HepG2 (cell line): Measurements from ENCODE around the gene NAA38. TPM values are rescaled to one million over a fixed set of nuclear protein-coding genes. Genes with fewer than 3 reads are reported as not detected.
A peak's percentile ranks its signal among the peaks of the same experiment; 100 is the strongest.

Experiments
- ATAC-seq: fragments of 200-7000 bp; cut with Tn5 transposase; 3 replicates; pipeline ENCODE4 v1.9.1; 2020; ENCODE audit warnings: mild to moderate bottlenecking, moderate library complexity
- BruUV-seq: library from RNA; stranded (reverse); fragments of 400-500 nt; replicated peaks from 2 replicates; lab custom pipeline; 2021; lab: Mats Ljungman, UMichigan
- CTCF ChIA-PET: fragments of 300-600 bp; formaldehyde crosslinking; extraction: SDS; loops from one replicate; lab custom pipeline; 2021; ENCODE audit warnings: low total read pairs, inconsistent platforms, low intra/inter-chr PET ratio; lab: Yijun Ruan, JAX
- POLR2A ChIA-PET: fragments of 350-600 bp; sonication (Branson Sonifier 250); formaldehyde crosslinking; loops from one replicate; lab custom pipeline; 2020; ENCODE audit warnings: antibody characterized with exemption, inconsistent platforms; lab: Yijun Ruan, JAX
- DNase-seq: peaks from one replicate; pipeline ENCODE4 v3.0.0-alpha.2; 2015; ENCODE audit warnings: low spot score
- FAIRE-seq: peaks from 3 replicates; lab custom pipeline; 2011; peaks lifted over from hg19 to GRCh38; lab: Jason Lieb, UNC
- H2AFZ ChIP-seq: one replicate; pipeline ENCODE4 v1.6.1; 2011; ENCODE audit warnings: low read length, inconsistent platforms
- H3K27ac ChIP-seq: fragments of 300-600 bp; 3 replicates; pipeline ENCODE4 v1.8.0; 2011; ENCODE audit warnings: mixed run types, mild to moderate bottlenecking, mixed read lengths, low read length, inconsistent platforms; ENCODE audit not compliant: insufficient read depth; ENCODE audit errors: extremely low read length
- H3K27me3 ChIP-seq, 2 experiments: fragments of 200-600 bp in 1 of 2; 2 replicates in 1 of 2; 3 replicates in 1 of 2; pipeline versions ENCODE4 v1.6.0 to v1.8.0; 2011; ENCODE audit warnings: low read length in 2 of 2, mild to moderate bottlenecking in 2 of 2, moderate library complexity in 2 of 2, inconsistent platforms in 1 of 2; ENCODE audit not compliant: insufficient read depth in 2 of 2, control insufficient read depth in 1 of 2
- H3K36me3 ChIP-seq, 2 experiments: fragments of 200-600 bp in 1 of 2; replicated peaks in 1 of 2; 2 replicates in 1 of 2; 3 replicates in 1 of 2; pipeline versions ENCODE4 v1.5.1 to v1.8.0; 2011; ENCODE audit warnings: low read length in 2 of 2, inconsistent platforms in 1 of 2; ENCODE audit not compliant: insufficient read depth in 2 of 2, control insufficient read depth in 1 of 2
- H3K4me1 ChIP-seq: 2 replicates; pipeline ENCODE4 v1.5.1; 2012; ENCODE audit warnings: low read length, inconsistent platforms; ENCODE audit not compliant: insufficient read depth
- H3K4me2 ChIP-seq: 2 replicates; pipeline ENCODE4 v1.6.0; 2011; ENCODE audit warnings: low read depth, low read length, inconsistent platforms
- H3K4me3 ChIP-seq, 3 experiments: fragments of 200-600 bp in 1 of 3; sonication (generic), shearing (Covaris generic) in 1 of 3; replicated peaks in 1 of 3; 2 replicates each; pipeline ENCODE4 v1.5.1; 2011 to 2016; ENCODE audit warnings: low read length in 3 of 3, inconsistent platforms in 2 of 3, low read depth in 2 of 3, mild to moderate bottlenecking in 2 of 3, control low read depth in 1 of 3, mixed read lengths in 1 of 3; ENCODE audit not compliant: insufficient read depth in 1 of 3
- H3K79me2 ChIP-seq: one replicate; pipeline ENCODE4 v1.6.1; 2011; ENCODE audit warnings: low read length, inconsistent platforms; ENCODE audit not compliant: insufficient read depth
- H3K9ac ChIP-seq: 2 replicates; pipeline ENCODE4 v1.6.0; 2011; ENCODE audit warnings: mild to moderate bottlenecking, low read depth, low read length, inconsistent platforms; ENCODE audit not compliant: insufficient read depth
- H3K9me3 ChIP-seq: 2 replicates; pipeline ENCODE4 v1.5.1; 2012; ENCODE audit warnings: mild to moderate bottlenecking, low read length
- H4K20me1 ChIP-seq: 2 replicates; pipeline ENCODE4 v1.6.0; 2011; ENCODE audit warnings: inconsistent platforms, mild to moderate bottlenecking, low read length, moderate library complexity; ENCODE audit not compliant: insufficient read depth
- AGO1 ChIP-seq: fragments of 200-400 bp; formaldehyde crosslinking; IDR thresholded peaks from 2 replicates; pipeline ENCODE4 v1.6.1; 2017; ENCODE audit warnings: mild to moderate bottlenecking, low read depth, low read length, moderate library complexity; ENCODE audit not compliant: poor library complexity, severe bottlenecking
- CENPT ChIP-seq: sonication (generic); formaldehyde crosslinking; IDR thresholded peaks from 2 replicates; pipeline ENCODE4 v1.8.0; 2022; ENCODE audit warnings: low read depth, mild to moderate bottlenecking, moderate library complexity, missing genetic modification reagents
- GTF3A ChIP-seq: sonication (generic); formaldehyde crosslinking; conservative IDR thresholded peaks from 2 replicates; pipeline ENCODE4 v1.4.0; 2020; ENCODE audit warnings: mild to moderate bottlenecking, missing genetic modification reagents
- KDM3A ChIP-seq: IDR thresholded peaks from 2 replicates; pipeline ENCODE4 v1.6.1; 2018; ENCODE audit warnings: low read depth, missing compliant biosample characterization
- KDM4B ChIP-seq: sonication (generic); formaldehyde crosslinking; IDR thresholded peaks from 2 replicates; pipeline ENCODE4 v1.4.0; 2020; ENCODE audit warnings: missing genetic modification reagents
- KLF12 ChIP-seq: sonication (generic); formaldehyde crosslinking; IDR thresholded peaks from 2 replicates; pipeline ENCODE4 v1.4.0; 2020; ENCODE audit warnings: missing genetic modification reagents, borderline replicate concordance
- MIER2 ChIP-seq: IDR thresholded peaks from 2 replicates; pipeline ENCODE4 v1.6.1; 2016; ENCODE audit warnings: missing biosample characterization, missing genetic modification reagents
- PRDM10 ChIP-seq: sonication (generic); formaldehyde crosslinking; IDR thresholded peaks from 2 replicates; pipeline ENCODE4 v1.4.0; 2020; ENCODE audit warnings: low read depth, missing genetic modification reagents
- REL ChIP-seq: sonication (generic); formaldehyde crosslinking; conservative IDR thresholded peaks from 2 replicates; pipeline ENCODE4 v1.8.0; 2022; ENCODE audit warnings: mild to moderate bottlenecking, missing genetic modification reagents, moderate library complexity
- YEATS4 ChIP-seq: sonication (generic); formaldehyde crosslinking; IDR thresholded peaks from 2 replicates; pipeline ENCODE4 v1.4.0; 2020; ENCODE audit warnings: missing genetic modification reagents, borderline replicate concordance
- ZBTB2 ChIP-seq: sonication (generic); formaldehyde crosslinking; IDR thresholded peaks from 2 replicates; pipeline ENCODE4 v1.8.0; 2022; ENCODE audit warnings: low read depth, missing genetic modification reagents
- ZNF121 ChIP-seq: sonication (generic); formaldehyde crosslinking; IDR thresholded peaks from 2 replicates; pipeline ENCODE4 v1.5.0; 2020; ENCODE audit warnings: mild to moderate bottlenecking, missing genetic modification reagents
- ZNF501 ChIP-seq: sonication (generic); formaldehyde crosslinking; IDR thresholded peaks from 2 replicates; pipeline ENCODE4 v1.5.1; 2020; ENCODE audit warnings: mild to moderate bottlenecking, moderate library complexity, missing genetic modification reagents
- ZNF639 ChIP-seq: conservative IDR thresholded peaks from 2 replicates; pipeline ENCODE4 v1.6.1; 2018; ENCODE audit warnings: missing genetic modification reagents
- WGBS: methylation state at CpG from one replicate; pipeline ENCODE4 v1.1.6; 2017; ENCODE audit warnings: low lambda C conversion rate; 5-methylcytosine and 5-hydroxymethylcytosine counted together
- in situ Hi-C: cut with HindIII; loops from 2 replicates; pipeline ENCODE4 v1.10.0; 2017; ENCODE audit warnings: low pct_unique_long_range_greater_than_20kb; ENCODE audit not compliant: extremely low pct_ligation_motif_present
- intact Hi-C: fragments of 100-400 bp; cut with micrococcal nuclease; formaldehyde crosslinking; loops from one replicate; pipeline ENCODE4 v1.10.0; 2022; ENCODE audit not compliant: unreplicated experiment
- polyA plus RNA-seq, 8 experiments: library from polyadenylated mRNA; depleted of rRNA in 3 of 8; stranded (reverse) in 7 of 8; unstranded in 1 of 8; fragments of >200 nt; fragmentation: Illumina TruSeq in 4 of 8; extraction: Trizol in 4 of 8; gene quantifications; 2 replicates each; pipeline versions ENCODE4 v1.2.1 to v1.2.3, GENCODE V29; 2011 to 2016; ENCODE audit warnings: low read depth in 4 of 8, missing spikeins in 1 of 8, mixed read lengths in 1 of 8; ENCODE audit not compliant: insufficient read depth in 1 of 8
- total RNA-seq, 5 experiments: library from RNA; depleted of rRNA; stranded (reverse); fragments of >200 nt; fragmentation: Illumina TruSeq; extraction: Trizol; gene quantifications; 2 replicates each; pipeline ENCODE4 v1.2.3, GENCODE V29; 2016; ENCODE audit warnings: low read depth in 1 of 5

NAA38 gene
- total and polyA plus RNA-seq, 2 of the 13 experiments (the other 11 are each of a cell fraction or from before 2014, with no cell fraction given), result 46.9 to 91.6 TPM

- 0 out of 2 replicates have a peak, but pooled peaks have one; percentile 32 for TF ChIP-seq ZNF121 (CRISPR knock-in tag)
- 0 out of 2 replicates have a peak, but pooled peaks have one; percentile 52 for TF ChIP-seq ZNF501 (CRISPR knock-in tag)
- TF ChIP-seq, all 625 proteins: peak for 41
Measured at GRCh38 chr17:7833011-7833794, 24.2 kb downstream of the NAA38 start (continued).

GRCh38 chr17:7832431-7832830, 24.9 kb downstream of the NAA38 start:
- FAIRE-seq (no peak), ATAC-seq (no peak), DNase-seq (no peak)
- Histone ChIP-seq H3K4me2 (peak overlapping the region; percentile 84; the same call in 1 of the 2 replicates), H3K9ac (0 out of 2 replicates have a peak overlapping the region, but pooled peaks have one; percentile 7), H3K36me3 (no peaks in the 10 kb centered on the region), H3K4me1 (peaks cover 36% of the 10 kb centered on the region), H3K79me2 (peaks cover 2% of the 10 kb centered on the region), H3K27me3 (peaks cover 6 to 31% of the 10 kb centered on the region in 2 experiments; a peak in 4 of 5 replicates), H3K27ac (no peak overlapping the region), H4K20me1 (no peaks in the 10 kb centered on the region), H3K4me3 (peak overlapping the region in 1 of 3 experiments; percentile 38; a peak in 1 of 6 replicates), H2AFZ (no peak overlapping the region), H3K9me3 (no peaks in the 10 kb centered on the region)
- in situ Hi-C loops, result no loop called here
- CTCF ChIA-PET, result no interaction called here
- intact Hi-C loops, result loop anchor here (5.0 kb wide), 1 partner anchor 85 kb away; no protein-coding TSS in a partner anchor
- 10% methylated on average over 10 of the region's 10 CpGs for WGBS
- BruUV-seq, result no TSS peak
- POLR2A ChIA-PET, result interaction anchor here (1.4 to 8.2 kb wide), 4 partner anchors 11 to 84 kb away, joined by 4 to 159 read pairs (median 54); partner anchors contain the start of genes CYB5D1, NAA38, RNF227 and TMEM88
- no peak for TF ChIP-seq KDM4B (CRISPR knock-in tag)
- no peak for TF ChIP-seq CENPT (CRISPR knock-in tag)
- TF ChIP-seq MIER2 (CRISPR knock-in tag), result no peak
- no peak for TF ChIP-seq KLF12 (CRISPR knock-in tag)
- TF ChIP-seq AGO1, result peak; percentile 23
- no peak for TF ChIP-seq REL (CRISPR knock-in tag)
- TF ChIP-seq YEATS4 (CRISPR knock-in tag), result no peak
- TF ChIP-seq GTF3A (CRISPR knock-in tag), result no peak
- TF ChIP-seq PRDM10, result peak; percentile 87
- TF ChIP-seq ZBTB2, result no peak
- TF ChIP-seq KDM3A (CRISPR knock-in tag), result no peak
- no peak for TF ChIP-seq ZNF639 (CRISPR knock-in tag)
